ENCODE measurements around the gene RNF41. TPM values are rescaled to one million over a fixed set of nuclear protein-coding genes. Genes with fewer than 3 reads are reported as not detected.
A peak's percentile ranks its signal among the peaks of the same experiment; 100 is the strongest.

RNF41 gene
- total RNA-seq, 6 experiments from 2014 or later, result 10.6 to 23.0 (median 12.3) TPM

DNA sequence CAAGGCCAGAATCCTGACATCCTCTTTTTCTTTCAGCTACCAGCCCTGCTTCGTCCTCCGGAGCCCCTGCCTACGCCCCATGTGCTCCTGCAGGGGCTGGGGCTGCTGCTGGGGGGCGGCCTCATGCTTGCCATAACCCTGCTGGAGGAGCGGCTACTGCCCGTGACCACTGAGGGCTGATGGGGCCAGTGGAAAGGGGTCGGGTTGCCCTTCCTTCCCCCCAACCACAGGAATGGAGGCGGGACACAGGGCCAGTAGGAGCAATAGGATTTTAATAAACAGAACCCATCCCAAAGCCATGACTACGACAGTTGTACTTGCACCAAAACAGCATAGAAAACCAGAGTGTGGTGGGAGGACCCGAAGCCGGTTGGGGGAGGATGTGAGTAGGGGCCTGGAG lies 15.8 kb upstream of the RNF41 start:
- intact Hi-C loops (cut with DNase I), result no loop called here

DNA sequence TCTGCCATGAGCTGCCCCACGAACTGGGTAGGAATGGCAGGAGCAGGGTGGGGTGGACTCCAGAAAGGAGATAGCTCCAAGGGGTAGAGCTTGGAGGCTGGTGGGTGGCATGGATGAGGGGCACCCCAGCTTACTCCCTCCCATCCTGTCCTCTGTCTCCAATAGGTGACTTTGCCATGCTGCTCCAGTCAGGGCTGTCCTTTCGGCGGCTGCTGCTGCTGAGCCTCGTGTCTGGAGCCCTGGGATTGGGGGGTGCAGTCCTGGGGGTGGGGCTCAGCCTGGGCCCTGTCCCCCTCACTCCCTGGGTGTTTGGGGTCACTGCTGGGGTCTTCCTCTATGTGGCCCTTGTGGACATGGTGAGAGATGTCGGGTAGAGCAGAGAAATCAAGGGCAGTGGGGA lies 15.3 kb upstream of the RNF41 start:
- Histone ChIP-seq H3K4me1 (peaks cover 0 to 5% (median 0%) of the 10 kb centered on the region in 4 donors), H3K4me3 (no peak overlapping the region), H3K9me3 (no peaks in the 10 kb centered on the region), H3K27me3 (no peaks in the 10 kb centered on the region), H3K27ac (no peak overlapping the region), H3K36me3 (peaks cover 0 to 14% (median 5%) of the 10 kb centered on the region in 4 donors)
- no peak for TF ChIP-seq POLR2A (IDR thresholded peaks at IDR 0.05)
- TF ChIP-seq, protein P1, sequence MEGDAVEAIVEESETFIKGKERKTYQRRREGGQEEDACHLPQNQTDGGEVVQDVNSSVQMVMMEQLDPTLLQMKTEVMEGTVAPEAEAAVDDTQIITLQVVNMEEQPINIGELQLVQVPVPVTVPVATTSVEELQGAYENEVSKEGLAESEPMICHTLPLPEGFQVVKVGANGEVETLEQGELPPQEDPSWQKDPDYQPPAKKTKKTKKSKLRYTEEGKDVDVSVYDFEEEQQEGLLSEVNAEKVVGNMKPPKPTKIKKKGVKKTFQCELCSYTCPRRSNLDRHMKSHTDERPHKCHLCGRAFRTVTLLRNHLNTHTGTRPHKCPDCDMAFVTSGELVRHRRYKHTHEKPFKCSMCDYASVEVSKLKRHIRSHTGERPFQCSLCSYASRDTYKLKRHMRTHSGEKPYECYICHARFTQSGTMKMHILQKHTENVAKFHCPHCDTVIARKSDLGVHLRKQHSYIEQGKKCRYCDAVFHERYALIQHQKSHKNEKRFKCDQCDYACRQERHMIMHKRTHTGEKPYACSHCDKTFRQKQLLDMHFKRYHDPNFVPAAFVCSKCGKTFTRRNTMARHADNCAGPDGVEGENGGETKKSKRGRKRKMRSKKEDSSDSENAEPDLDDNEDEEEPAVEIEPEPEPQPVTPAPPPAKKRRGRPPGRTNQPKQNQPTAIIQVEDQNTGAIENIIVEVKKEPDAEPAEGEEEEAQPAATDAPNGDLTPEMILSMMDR (IDR thresholded peaks at IDR 0.05), result no peak
- ATAC-seq (peak in 1 of 4 donors; percentile 2), DNase-seq (no peak)
- intact Hi-C loops (cut with DNase I), result no loop called here
- 100% methylated on average over 1 of the region's 5 CpGs for WGBS (ENCODE audit: insufficient coverage, low coverage, low lambda C conversion rate, missing lambda C conversion rate)

More for the DNA sequence above, 15.8 kb upstream of the RNF41 start:
- H3K4me3 ChIP-seq, result no peak overlapping the region
- ATAC-seq (no peak), DNase-seq (no peak)
- no peaks in the 10 kb centered on the region for H3K9me3 ChIP-seq
- H3K27ac ChIP-seq, result no peak overlapping the region
- TF ChIP-seq, protein P1 (IDR thresholded peaks at IDR 0.05), result no peak
- TF ChIP-seq POLR2A (IDR thresholded peaks at IDR 0.05), result no peak
- H3K4me1 ChIP-seq, result peaks cover 0 to 5% (median 0%) of the 10 kb centered on the region in 4 donors
- no peaks in the 10 kb centered on the region for H3K27me3 ChIP-seq
- peaks cover 0 to 17% (median 5%) of the 10 kb centered on the region in 4 donors for H3K36me3 ChIP-seq
- 41% methylated on average over 3 of the region's 11 CpGs for WGBS (ENCODE audit: insufficient coverage, low coverage, low lambda C conversion rate, missing lambda C conversion rate)

DNA sequence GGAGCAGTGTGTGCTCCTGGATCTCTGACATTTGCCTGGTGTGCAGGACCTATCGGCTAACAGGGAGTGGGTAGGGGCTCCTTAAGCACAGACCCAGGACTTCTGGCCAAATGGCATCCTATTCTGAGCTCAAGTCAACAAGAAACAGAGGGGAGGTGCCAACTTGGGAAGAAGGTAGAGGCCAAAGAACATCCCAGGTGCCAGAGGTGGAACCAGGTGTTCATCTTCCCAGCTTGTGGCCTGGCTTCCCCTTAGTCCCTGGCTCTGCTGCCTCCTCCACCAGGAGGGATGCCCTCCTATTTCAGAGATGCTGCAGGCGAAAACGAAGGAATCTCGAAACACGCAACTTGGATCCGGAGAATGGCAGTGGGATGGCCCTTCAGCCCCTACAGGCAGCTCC lies 14.4 kb upstream of the RNF41 start:
- intact Hi-C loops (cut with DNase I), result no loop called here
- Histone ChIP-seq H3K36me3 (peaks cover 0 to 14% (median 5%) of the 10 kb centered on the region in 4 donors), H3K9me3 (no peaks in the 10 kb centered on the region), H3K4me1 (peaks cover 0 to 10% (median 4%) of the 10 kb centered on the region in 4 donors), H3K27ac (no peak overlapping the region), H3K4me3 (no peak overlapping the region), H3K27me3 (no peaks in the 10 kb centered on the region)
- 100% methylated on average over 4 of the region's 6 CpGs for WGBS (ENCODE audit: insufficient coverage, low coverage, low lambda C conversion rate, missing lambda C conversion rate)
- no peak for ATAC-seq
- no peak for TF ChIP-seq POLR2A (IDR thresholded peaks at IDR 0.05)
- TF ChIP-seq, protein P1 (IDR thresholded peaks at IDR 0.05), result no peak
- DNase-seq, result no peak

DNA sequence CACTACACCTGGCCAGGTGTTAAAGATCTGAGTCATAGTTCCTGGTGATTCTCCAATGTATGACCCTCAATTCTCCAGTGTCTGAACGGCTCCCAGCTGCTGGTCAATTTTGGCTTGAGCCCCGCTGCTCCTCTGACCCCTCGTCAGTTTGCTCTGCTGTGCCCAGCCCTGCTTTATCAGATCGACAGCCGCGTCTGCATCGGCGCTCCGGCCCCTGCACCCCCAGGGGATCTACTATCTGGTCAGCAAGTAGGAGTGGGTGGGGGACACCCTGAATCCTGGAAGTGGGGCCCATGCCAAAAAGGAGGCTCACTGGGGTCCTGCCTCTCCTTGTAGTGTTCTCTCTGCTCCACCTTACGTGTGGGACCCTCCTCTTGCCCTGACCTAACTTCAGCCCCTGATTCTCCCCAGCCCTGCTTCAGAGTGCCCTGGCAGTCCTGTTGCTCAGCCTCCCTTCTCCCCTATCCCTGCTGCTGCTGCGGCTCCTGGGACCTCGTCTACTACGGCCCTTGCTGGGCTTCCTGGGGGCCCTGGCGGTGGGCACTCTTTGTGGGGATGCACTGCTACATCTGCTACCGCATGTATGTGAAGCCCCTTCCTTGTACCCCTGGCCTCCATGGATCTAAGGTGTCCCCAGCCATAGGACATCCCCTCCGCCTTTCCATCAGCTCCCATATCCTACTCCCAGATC lies 13.2 kb upstream of the RNF41 start:
- TF ChIP-seq, protein P1 (IDR thresholded peaks at IDR 0.05), result no peak
- no peak for TF ChIP-seq POLR2A (IDR thresholded peaks at IDR 0.05)
- peaks cover 0 to 10% (median 3%) of the 10 kb centered on the region in 4 donors for H3K36me3 ChIP-seq
- no peaks in the 10 kb centered on the region for H3K27me3 ChIP-seq
- H3K4me1 ChIP-seq, result peaks cover 0 to 12% (median 4%) of the 10 kb centered on the region in 4 donors
- H3K9me3 ChIP-seq, result no peaks in the 10 kb centered on the region
- H3K4me3 ChIP-seq, result no peak overlapping the region
- no peak for DNase-seq
- WGBS (ENCODE audit: insufficient coverage, low coverage, low lambda C conversion rate, missing lambda C conversion rate), result 71% methylated on average over 8 of the region's 16 CpGs
- no peak overlapping the region for H3K27ac ChIP-seq
- ATAC-seq, result no peak
- intact Hi-C loops (cut with DNase I), result no loop called here

Data from right lobe of liver (tissue), 6 donors.